GM12875 (cell line): ENCODE data around the gene MYH14.

ENCODE experiments used
- H3K4me3 ChIP-seq: one replicate; pipeline ENCODE4 v1.5.1; 2011; ENCODE audit warnings: low read depth, low read length, control low read depth
- TF ChIP-seq, protein P1 (sequence below): IDR thresholded peaks from 2 replicates; pipeline ENCODE4 v1.5.1; 2011; ENCODE audit warnings: low read depth, mild to moderate bottlenecking, control low read depth, inconsistent platforms, low read length, moderate library complexity, borderline replicate concordance; ENCODE audit not compliant: insufficient read depth

MYH14 gene

DNA sequence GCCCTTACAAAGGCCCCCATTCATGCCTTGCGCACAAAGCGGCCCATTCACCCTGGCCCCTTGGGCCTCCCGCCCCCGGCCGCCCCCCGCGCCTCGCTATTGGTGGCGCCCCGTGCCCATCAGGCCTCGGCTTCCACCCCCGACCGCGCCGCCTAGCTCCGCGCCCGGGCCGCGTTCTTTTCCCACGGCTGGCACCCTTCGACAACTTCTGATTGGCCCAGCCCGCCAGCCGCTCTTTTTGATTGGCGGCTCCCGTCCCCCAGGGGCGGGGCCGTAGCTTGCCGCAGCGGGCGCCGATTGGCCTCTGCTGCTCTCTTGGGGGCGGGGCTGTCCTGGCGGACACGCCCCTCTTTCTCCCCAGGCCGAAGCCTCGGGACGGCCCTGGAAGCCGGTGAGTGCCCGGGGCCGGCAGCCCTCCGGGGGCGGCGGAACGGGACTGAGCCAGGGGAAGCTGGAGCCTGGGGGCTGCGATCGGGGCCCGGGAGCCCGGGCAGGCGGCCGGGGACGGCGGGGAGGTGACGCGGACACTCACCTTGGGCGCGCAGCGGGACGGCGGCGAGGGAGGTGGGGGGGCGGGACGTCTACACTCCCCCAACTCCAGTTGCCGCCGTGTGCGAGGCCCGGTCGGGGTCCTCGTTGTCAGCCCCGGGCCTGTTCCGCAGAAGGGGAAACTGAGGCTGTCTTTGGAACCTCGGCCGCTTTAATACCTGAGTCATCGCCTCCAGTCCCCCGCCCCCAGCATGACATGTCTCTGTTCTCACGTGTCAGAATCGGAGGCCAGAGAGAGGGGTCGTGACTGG, at the start of gene MYH14:
TSS of gene MYH14 (plus strand) at position 342 of the 800 bp plus-strand sequence. CDS start 6,744 bp downstream, outside the sequence.
- H3K4me3 ChIP-seq: no peak within 1 kb of the TSS
- TF ChIP-seq, protein P1, sequence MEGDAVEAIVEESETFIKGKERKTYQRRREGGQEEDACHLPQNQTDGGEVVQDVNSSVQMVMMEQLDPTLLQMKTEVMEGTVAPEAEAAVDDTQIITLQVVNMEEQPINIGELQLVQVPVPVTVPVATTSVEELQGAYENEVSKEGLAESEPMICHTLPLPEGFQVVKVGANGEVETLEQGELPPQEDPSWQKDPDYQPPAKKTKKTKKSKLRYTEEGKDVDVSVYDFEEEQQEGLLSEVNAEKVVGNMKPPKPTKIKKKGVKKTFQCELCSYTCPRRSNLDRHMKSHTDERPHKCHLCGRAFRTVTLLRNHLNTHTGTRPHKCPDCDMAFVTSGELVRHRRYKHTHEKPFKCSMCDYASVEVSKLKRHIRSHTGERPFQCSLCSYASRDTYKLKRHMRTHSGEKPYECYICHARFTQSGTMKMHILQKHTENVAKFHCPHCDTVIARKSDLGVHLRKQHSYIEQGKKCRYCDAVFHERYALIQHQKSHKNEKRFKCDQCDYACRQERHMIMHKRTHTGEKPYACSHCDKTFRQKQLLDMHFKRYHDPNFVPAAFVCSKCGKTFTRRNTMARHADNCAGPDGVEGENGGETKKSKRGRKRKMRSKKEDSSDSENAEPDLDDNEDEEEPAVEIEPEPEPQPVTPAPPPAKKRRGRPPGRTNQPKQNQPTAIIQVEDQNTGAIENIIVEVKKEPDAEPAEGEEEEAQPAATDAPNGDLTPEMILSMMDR: no peak

DNA sequence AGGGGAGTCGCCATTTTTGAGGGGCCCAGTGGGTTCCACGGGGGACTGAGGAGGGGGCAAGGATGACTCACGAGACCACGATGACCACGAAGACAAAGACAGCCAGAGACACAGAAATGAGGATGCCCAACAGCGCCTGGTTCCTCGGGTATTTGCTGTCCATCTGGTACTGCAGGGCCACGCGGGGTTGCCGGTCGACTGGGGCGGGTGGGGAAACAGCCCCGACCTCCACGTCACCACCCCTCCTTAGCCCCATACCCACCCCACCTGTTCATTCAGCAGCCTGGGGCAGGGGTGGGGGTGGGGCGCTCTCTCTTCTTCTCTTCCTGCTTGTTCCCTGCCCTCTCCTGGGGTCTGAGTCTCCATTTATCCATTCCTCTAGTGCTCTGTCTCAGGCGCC, 48.9 kb upstream of the MYH14 start:
- no peak overlapping the region for H3K4me3 ChIP-seq
- TF ChIP-seq, protein P1: no peak

DNA sequence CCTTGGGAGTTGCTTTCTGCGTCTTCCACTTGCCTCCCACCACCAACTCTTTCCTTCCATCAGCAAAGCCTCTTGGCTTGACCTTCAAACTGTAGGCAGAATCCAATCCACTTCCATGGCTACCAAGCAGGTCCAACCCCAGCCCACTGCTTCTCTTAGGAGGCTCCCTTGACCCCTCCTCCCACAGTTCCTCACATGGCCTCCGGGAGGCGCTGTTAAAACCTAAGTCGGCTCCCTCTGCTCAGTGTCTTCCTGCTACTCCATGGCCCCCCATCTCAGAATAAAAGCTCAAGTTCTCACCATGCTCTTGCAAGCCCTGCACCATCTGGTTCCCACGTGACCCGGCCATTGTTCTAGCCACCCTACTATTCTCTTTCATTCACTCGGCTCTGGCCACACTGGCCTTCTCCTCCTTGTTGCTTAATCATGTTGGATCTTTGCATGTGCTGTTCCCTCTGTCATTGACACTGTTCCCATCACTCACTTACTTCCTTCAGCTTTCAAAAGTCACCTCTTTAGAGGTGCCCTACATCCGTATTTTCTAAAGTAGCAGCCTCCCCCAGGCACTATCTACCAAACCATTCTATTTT, 47.8 kb upstream of the MYH14 start:
- TF ChIP-seq, protein P1: 0 out of 2 replicates have a peak, but pooled peaks have one; percentile 10

DNA sequence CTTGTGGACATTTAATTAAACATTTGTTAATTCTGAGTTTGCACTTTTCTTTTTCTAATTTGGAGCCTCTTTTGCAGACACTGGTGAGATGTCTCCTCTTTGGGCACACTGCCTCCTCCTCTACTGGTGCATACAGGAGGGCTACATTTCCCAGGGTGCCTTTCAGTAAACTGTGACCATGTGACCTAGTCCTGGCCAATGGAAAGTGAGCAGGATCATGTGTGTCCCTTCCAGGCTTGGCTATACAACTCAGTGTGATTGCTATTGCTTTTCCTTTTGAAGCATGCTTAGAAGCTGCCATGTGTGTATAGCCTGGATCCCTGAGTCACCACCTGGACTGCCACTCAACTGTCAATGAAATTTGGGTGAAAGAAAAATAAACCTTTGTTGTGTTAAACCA, 44.8 kb upstream of the MYH14 start:
- TF ChIP-seq, protein P1: no peak
- no peak overlapping the region for H3K4me3 ChIP-seq

More for the DNA sequence above, 47.8 kb upstream of the MYH14 start:
- H3K4me3 ChIP-seq: no peak overlapping the region

DNA sequence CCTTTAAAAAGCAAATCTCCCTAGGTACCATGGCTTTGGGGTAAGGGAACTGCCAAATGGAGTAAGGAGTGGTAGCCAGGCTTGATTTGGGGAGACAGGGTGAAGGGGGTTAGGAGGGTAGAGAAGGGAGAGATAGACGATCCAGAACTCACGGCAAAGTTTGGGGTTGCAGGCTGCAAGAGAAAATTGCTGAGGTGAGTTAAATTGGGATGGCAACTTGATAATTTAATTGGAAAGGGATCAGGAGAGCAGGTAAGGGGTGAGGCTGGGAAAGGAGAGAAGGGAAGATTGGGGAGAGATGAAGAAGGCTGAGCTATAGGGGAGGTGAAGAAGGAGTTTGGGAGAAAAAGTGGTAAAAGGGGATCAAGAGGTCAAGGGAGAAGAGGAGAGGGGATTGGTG, 44.3 kb upstream of the MYH14 start:
- TF ChIP-seq, protein P1: no peak
- no peak overlapping the region for H3K4me3 ChIP-seq

DNA sequence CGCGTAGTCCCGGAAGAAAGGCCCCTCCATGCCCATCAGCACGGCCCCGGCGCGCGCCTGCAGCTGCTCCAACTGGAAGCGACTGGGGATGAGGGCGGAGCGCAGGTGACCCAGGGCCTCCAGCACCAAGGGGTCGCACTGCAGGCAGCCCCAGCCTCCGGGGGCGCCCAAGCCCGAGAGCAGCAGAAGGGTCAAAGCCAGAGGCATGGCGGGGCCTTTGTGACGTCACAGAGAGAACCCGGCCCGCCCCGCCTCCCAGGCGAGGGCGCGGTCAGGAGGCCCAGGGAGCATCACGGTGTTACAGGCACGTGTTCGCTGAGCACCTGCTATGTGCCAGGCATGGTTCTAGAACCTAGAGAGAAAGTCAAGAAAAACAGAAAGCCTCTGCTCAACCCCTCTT, 40.4 kb upstream of the MYH14 start, which contains the start of gene IZUMO2:
TSS of gene IZUMO2 (minus strand) at position 294 of the 400 bp plus-strand sequence. CDS start at position 207, 87 bp downstream.
- H3K4me3 ChIP-seq: no peak within 1 kb of the TSS
- TF ChIP-seq, protein P1: no peak
